Memory B cell (primary cell): ENCODE results near the gene PHYKPL.

ENCODE experiments used
- ATAC-seq: fragments of 150-1000 bp; cut with Tn5 transposase; 2 replicates; pipeline ENCODE4 v1.10.0; 2021; ENCODE audit warnings: low read depth, mild to moderate bottlenecking, moderate library complexity
- DNase-seq, 2 donors: peaks; one replicate each; pipeline ENCODE4 v3.0.0; 2022; ENCODE audit warnings: low spot score in 2 of 2
- H3K27ac Mint-ChIP-seq: one replicate; pipeline ENCODE4 v1.8.0; 2022; ENCODE audit warnings: mild to moderate bottlenecking, moderate library complexity, mixed read lengths
- H3K27me3 Mint-ChIP-seq: one replicate; pipeline ENCODE4 v1.8.0; 2022; ENCODE audit warnings: mixed read lengths
- H3K36me3 Mint-ChIP-seq: one replicate; pipeline ENCODE4 v1.8.0; 2022; ENCODE audit warnings: mild to moderate bottlenecking, mixed read lengths
- H3K4me1 Mint-ChIP-seq: one replicate; pipeline ENCODE4 v1.8.0; 2022; ENCODE audit warnings: mixed read lengths
- H3K4me3 Mint-ChIP-seq: one replicate; pipeline ENCODE4 v1.8.0; 2022; ENCODE audit warnings: mild to moderate bottlenecking, moderate library complexity, mixed read lengths
- H3K9me3 Mint-ChIP-seq: one replicate; pipeline ENCODE4 v1.8.0; 2022; ENCODE audit warnings: mixed read lengths

PHYKPL gene

GRCh38 chr5:178218237-178218776 is 14.3 kb downstream of the PHYKPL start:
- ATAC-seq (no peak), DNase-seq (no peak)
- H3K36me3 Mint-ChIP-seq: peaks cover 24% of the 10 kb centered on the region
- H3K9me3 Mint-ChIP-seq: no peaks in the 10 kb centered on the region
- H3K27ac Mint-ChIP-seq: no peak overlapping the region
- H3K4me1 Mint-ChIP-seq: peaks cover 24% of the 10 kb centered on the region
- H3K4me3 Mint-ChIP-seq: no peak overlapping the region
- H3K27me3 Mint-ChIP-seq: no peaks in the 10 kb centered on the region

GRCh38 chr5:178216779-178217178 is 15.8 kb downstream of the PHYKPL start:
- DNase-seq (no peak), ATAC-seq (no peak)
- Mint-ChIP-seq H3K27me3 (no peaks in the 10 kb centered on the region), H3K27ac (no peak overlapping the region), H3K9me3 (no peaks in the 10 kb centered on the region), H3K36me3 (peaks cover 21% of the 10 kb centered on the region), H3K4me1 (peaks cover 20% of the 10 kb centered on the region), H3K4me3 (no peak overlapping the region)

GRCh38 chr5:178216088-178216534 is 16.5 kb downstream of the PHYKPL start:
- Mint-ChIP-seq H3K4me3 (no peak overlapping the region), H3K36me3 (peaks cover 18% of the 10 kb centered on the region), H3K9me3 (no peaks in the 10 kb centered on the region), H3K27ac (peak overlapping the region; percentile 40), H3K4me1 (peaks cover 15% of the 10 kb centered on the region), H3K27me3 (no peaks in the 10 kb centered on the region)
- ATAC-seq: peak; percentile 73
- no peak for DNase-seq

- DNase-seq (no peak), ATAC-seq (no peak)
- Mint-ChIP-seq H3K9me3 (no peaks in the 10 kb centered on the region), H3K36me3 (peaks cover 18% of the 10 kb centered on the region), H3K27me3 (no peaks in the 10 kb centered on the region), H3K4me1 (peaks cover 15% of the 10 kb centered on the region), H3K4me3 (no peak overlapping the region), H3K27ac (peak overlapping the region; percentile 40)
Measured at GRCh38 chr5:178215280-178216002, 17.2 kb downstream of the PHYKPL start.

GRCh38 chr5:178214160-178214803 is 18.3 kb downstream of the PHYKPL start:
- DNase-seq (no peak), ATAC-seq (no peak)
- H3K27ac Mint-ChIP-seq: no peak overlapping the region
- H3K9me3 Mint-ChIP-seq: no peaks in the 10 kb centered on the region
- H3K27me3 Mint-ChIP-seq: no peaks in the 10 kb centered on the region
- H3K36me3 Mint-ChIP-seq: peaks cover 27% of the 10 kb centered on the region
- no peak overlapping the region for H3K4me3 Mint-ChIP-seq
- peaks cover 19% of the 10 kb centered on the region for H3K4me1 Mint-ChIP-seq

GRCh38 chr5:178213748-178214151 is 18.9 kb downstream of the PHYKPL start:
- no peaks in the 10 kb centered on the region for H3K27me3 Mint-ChIP-seq
- H3K4me1 Mint-ChIP-seq: peaks cover 21% of the 10 kb centered on the region
- no peak for ATAC-seq
- H3K36me3 Mint-ChIP-seq: peaks cover 30% of the 10 kb centered on the region
- H3K27ac Mint-ChIP-seq: no peak overlapping the region
- no peak for DNase-seq
- no peak overlapping the region for H3K4me3 Mint-ChIP-seq
- H3K9me3 Mint-ChIP-seq: no peaks in the 10 kb centered on the region

- H3K4me1 Mint-ChIP-seq: peaks cover 25% of the 10 kb centered on the region
- no peak overlapping the region for H3K4me3 Mint-ChIP-seq
- DNase-seq (no peak), ATAC-seq (no peak)
- H3K27me3 Mint-ChIP-seq: no peaks in the 10 kb centered on the region
- H3K9me3 Mint-ChIP-seq: no peaks in the 10 kb centered on the region
- peaks cover 34% of the 10 kb centered on the region for H3K36me3 Mint-ChIP-seq
- no peak overlapping the region for H3K27ac Mint-ChIP-seq
Measured at GRCh38 chr5:178213003-178213461, 19.6 kb downstream of the PHYKPL start.

GRCh38 chr5:178212241-178213002 is 20.2 kb downstream of the PHYKPL start:
- ATAC-seq (no peak), DNase-seq (no peak)
- no peak overlapping the region for H3K27ac Mint-ChIP-seq
- peaks cover 36% of the 10 kb centered on the region for H3K36me3 Mint-ChIP-seq
- no peaks in the 10 kb centered on the region for H3K27me3 Mint-ChIP-seq
- no peaks in the 10 kb centered on the region for H3K9me3 Mint-ChIP-seq
- H3K4me3 Mint-ChIP-seq: no peak overlapping the region
- peaks cover 29% of the 10 kb centered on the region for H3K4me1 Mint-ChIP-seq

- H3K4me1 Mint-ChIP-seq: peaks cover 34% of the 10 kb centered on the region
- no peaks in the 10 kb centered on the region for H3K9me3 Mint-ChIP-seq
- H3K27me3 Mint-ChIP-seq: no peaks in the 10 kb centered on the region
- no peak overlapping the region for H3K27ac Mint-ChIP-seq
- no peak overlapping the region for H3K4me3 Mint-ChIP-seq
- no peak for DNase-seq
- ATAC-seq: no peak
- H3K36me3 Mint-ChIP-seq: peaks cover 35% of the 10 kb centered on the region
Measured at GRCh38 chr5:178211095-178212048, 21.2 kb downstream of the PHYKPL start.

GRCh38 chr5:178210686-178211085 is 21.9 kb downstream of the PHYKPL start:
- Mint-ChIP-seq H3K27me3 (no peaks in the 10 kb centered on the region), H3K4me3 (no peak overlapping the region), H3K4me1 (peaks cover 36% of the 10 kb centered on the region), H3K9me3 (no peaks in the 10 kb centered on the region), H3K27ac (no peak overlapping the region), H3K36me3 (peaks cover 37% of the 10 kb centered on the region)
- ATAC-seq (no peak), DNase-seq (no peak)

GRCh38 chr5:178210073-178210535 is 22.5 kb downstream of the PHYKPL start:
- H3K27me3 Mint-ChIP-seq: no peaks in the 10 kb centered on the region
- no peaks in the 10 kb centered on the region for H3K9me3 Mint-ChIP-seq
- peaks cover 35% of the 10 kb centered on the region for H3K4me1 Mint-ChIP-seq
- DNase-seq (no peak), ATAC-seq (no peak)
- H3K36me3 Mint-ChIP-seq: peaks cover 37% of the 10 kb centered on the region
- H3K27ac Mint-ChIP-seq: no peak overlapping the region
- no peak overlapping the region for H3K4me3 Mint-ChIP-seq

GRCh38 chr5:178209334-178210072 is 23.1 kb downstream of the PHYKPL start:
- Mint-ChIP-seq H3K36me3 (peaks cover 34% of the 10 kb centered on the region), H3K27me3 (no peaks in the 10 kb centered on the region), H3K27ac (peak overlapping the region; percentile 39), H3K4me3 (no peak overlapping the region), H3K9me3 (no peaks in the 10 kb centered on the region), H3K4me1 (peaks cover 35% of the 10 kb centered on the region)
- ATAC-seq: no peak
- DNase-seq: no peak
